RWPE2 (cell line): ENCODE data around the gene RAB11FIP3.

Source experiments
- ATAC-seq: fragments of 200-7000 bp; cut with Tn5 transposase; 3 replicates; pipeline ENCODE4 v1.9.1; 2021; ENCODE audit warnings: low read depth
- DNase-seq: peaks from one replicate; pipeline ENCODE4 v3.0.0-alpha.2; 2020; ENCODE audit warnings: low spot score
- H3K27ac ChIP-seq: fragments of 450-650 bp; 2 replicates; pipeline ENCODE4 v1.5.1; 2017; ENCODE audit warnings: mild to moderate bottlenecking; ENCODE audit not compliant: poor library complexity, severe bottlenecking
- H3K27me3 ChIP-seq: fragments of 250-450 bp; sonication (Bioruptor Pico); 2 replicates; pipeline ENCODE4 v1.5.1; 2021; ENCODE audit warnings: mild to moderate bottlenecking, moderate library complexity; ENCODE audit not compliant: insufficient read depth, poor library complexity, severe bottlenecking
- H3K36me3 ChIP-seq: fragments of 250-450 bp; sonication (Bioruptor Pico); 2 replicates; pipeline ENCODE4 v1.5.1; 2020; ENCODE audit warnings: low read depth, mild to moderate bottlenecking, moderate library complexity
- H3K4me1 ChIP-seq: fragments of 250-450 bp; sonication (Bioruptor Pico); 2 replicates; pipeline ENCODE4 v1.5.1; 2021; ENCODE audit warnings: mild to moderate bottlenecking, moderate library complexity; ENCODE audit not compliant: insufficient read depth, poor library complexity, severe bottlenecking
- H3K4me3 ChIP-seq: fragments of 250-450 bp; sonication (Bioruptor Pico); 2 replicates; pipeline ENCODE4 v1.5.1; 2021; ENCODE audit warnings: mild to moderate bottlenecking, moderate library complexity; ENCODE audit not compliant: severe bottlenecking
- H3K9me3 ChIP-seq: fragments of 250-450 bp; sonication (Bioruptor Pico); 2 replicates; pipeline ENCODE4 v1.5.1; 2021; ENCODE audit warnings: mild to moderate bottlenecking, moderate library complexity; ENCODE audit not compliant: severe bottlenecking
- TF ChIP-seq, protein P1 (sequence below): fragments of 450-650 bp; IDR thresholded peaks from one replicate; pipeline ENCODE4 v1.5.1; 2017; ENCODE audit warnings: mild to moderate bottlenecking, moderate library complexity; ENCODE audit not compliant: poor library complexity, severe bottlenecking

RAB11FIP3 gene

DNA sequence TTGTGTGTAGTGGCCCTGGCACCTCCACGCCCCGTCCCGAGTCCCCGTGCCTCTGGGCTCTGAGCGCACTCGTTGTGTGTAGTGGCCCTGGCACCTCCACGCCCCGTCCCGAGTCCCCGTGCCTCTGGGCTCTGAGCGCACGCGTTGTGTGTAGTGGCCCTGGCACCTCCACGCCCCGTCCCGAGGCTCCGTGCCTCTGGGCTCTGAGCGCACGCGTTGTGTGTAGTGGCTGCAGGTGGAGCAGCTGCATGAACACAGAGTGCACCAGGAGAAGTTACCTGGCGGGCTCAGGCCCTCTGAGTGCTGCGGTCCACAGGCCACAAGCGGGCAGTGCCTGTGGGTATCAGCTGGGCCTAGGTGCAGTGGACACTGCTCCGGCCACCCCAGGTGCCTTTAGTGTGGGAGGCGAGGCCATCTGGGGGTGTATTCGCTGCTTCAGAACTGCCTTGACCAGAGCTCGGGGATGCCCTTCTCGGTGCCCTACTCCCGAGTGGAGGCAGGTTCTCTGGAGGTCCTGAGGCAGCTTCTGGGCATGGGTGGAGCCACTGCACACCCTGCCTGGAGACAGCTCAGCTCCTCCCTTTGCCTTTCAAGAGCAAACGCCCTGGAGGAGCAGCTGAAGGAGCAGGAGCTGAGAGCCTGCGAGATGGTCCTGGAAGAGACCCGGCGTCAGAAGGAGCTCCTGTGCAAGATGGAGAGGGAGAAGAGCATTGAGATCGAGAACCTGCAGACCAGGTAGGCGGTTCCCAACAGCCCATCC, 84.8 kb downstream of the RAB11FIP3 start:
- no peaks in the 10 kb centered on the region for H3K4me1 ChIP-seq
- no peaks in the 10 kb centered on the region for H3K27me3 ChIP-seq
- no peaks in the 10 kb centered on the region for H3K36me3 ChIP-seq
- ATAC-seq (no peak), DNase-seq (no peak)
- no peak overlapping the region for H3K27ac ChIP-seq
- H3K4me3 ChIP-seq, result no peak overlapping the region
- H3K9me3 ChIP-seq, result no peaks in the 10 kb centered on the region
- TF ChIP-seq, protein P1, sequence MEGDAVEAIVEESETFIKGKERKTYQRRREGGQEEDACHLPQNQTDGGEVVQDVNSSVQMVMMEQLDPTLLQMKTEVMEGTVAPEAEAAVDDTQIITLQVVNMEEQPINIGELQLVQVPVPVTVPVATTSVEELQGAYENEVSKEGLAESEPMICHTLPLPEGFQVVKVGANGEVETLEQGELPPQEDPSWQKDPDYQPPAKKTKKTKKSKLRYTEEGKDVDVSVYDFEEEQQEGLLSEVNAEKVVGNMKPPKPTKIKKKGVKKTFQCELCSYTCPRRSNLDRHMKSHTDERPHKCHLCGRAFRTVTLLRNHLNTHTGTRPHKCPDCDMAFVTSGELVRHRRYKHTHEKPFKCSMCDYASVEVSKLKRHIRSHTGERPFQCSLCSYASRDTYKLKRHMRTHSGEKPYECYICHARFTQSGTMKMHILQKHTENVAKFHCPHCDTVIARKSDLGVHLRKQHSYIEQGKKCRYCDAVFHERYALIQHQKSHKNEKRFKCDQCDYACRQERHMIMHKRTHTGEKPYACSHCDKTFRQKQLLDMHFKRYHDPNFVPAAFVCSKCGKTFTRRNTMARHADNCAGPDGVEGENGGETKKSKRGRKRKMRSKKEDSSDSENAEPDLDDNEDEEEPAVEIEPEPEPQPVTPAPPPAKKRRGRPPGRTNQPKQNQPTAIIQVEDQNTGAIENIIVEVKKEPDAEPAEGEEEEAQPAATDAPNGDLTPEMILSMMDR, result no peak

DNA sequence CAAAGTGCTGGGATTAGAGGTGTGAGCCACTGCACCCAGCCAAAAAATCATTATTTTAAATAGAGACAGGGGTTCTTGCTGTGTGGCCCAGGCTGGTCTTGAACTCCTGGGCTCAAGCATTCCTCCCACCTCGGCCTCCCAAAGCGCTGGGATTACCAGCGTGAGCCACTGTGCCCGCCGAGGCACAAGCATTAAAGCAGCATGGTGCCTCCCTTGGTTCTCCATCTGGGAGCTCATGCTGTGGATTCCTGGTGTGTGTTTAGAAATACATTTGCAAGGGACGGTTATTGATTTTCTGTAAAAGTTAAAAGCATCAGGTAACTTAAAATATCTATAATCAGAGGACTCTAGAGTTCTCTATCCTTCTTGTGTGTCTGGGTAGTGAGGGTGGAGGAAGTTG, 87.4 kb downstream of the RAB11FIP3 start:
- no peak for ATAC-seq
- no peak for DNase-seq
- Histone ChIP-seq H3K9me3 (no peaks in the 10 kb centered on the region), H3K27me3 (no peaks in the 10 kb centered on the region), H3K4me3 (no peak overlapping the region), H3K27ac (no peak overlapping the region), H3K4me1 (no peaks in the 10 kb centered on the region), H3K36me3 (peaks cover 9% of the 10 kb centered on the region)
- TF ChIP-seq, protein P1, result no peak

DNA sequence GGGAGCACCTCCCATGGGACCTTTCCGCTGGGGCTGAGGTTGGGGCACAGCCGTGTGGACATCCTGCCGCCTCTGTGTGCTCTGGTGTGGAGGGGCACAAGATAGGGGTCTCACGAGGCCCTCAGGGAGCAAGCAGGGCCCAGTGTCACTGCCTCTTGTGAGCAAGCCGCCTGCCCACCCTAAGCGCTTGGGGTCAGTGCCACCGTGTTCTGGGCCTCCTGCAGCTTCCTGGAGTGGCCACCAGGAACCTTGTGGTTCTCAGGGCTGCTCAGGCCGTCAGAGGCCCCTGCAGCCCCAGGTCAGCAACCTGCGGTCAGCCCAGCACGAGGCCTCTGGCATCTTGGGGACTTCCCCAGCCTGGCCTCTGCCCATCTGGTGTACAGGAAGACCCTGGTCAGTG, 88.5 kb downstream of the RAB11FIP3 start:
- peaks cover 9% of the 10 kb centered on the region for H3K36me3 ChIP-seq
- TF ChIP-seq, protein P1, result no peak

DNA sequence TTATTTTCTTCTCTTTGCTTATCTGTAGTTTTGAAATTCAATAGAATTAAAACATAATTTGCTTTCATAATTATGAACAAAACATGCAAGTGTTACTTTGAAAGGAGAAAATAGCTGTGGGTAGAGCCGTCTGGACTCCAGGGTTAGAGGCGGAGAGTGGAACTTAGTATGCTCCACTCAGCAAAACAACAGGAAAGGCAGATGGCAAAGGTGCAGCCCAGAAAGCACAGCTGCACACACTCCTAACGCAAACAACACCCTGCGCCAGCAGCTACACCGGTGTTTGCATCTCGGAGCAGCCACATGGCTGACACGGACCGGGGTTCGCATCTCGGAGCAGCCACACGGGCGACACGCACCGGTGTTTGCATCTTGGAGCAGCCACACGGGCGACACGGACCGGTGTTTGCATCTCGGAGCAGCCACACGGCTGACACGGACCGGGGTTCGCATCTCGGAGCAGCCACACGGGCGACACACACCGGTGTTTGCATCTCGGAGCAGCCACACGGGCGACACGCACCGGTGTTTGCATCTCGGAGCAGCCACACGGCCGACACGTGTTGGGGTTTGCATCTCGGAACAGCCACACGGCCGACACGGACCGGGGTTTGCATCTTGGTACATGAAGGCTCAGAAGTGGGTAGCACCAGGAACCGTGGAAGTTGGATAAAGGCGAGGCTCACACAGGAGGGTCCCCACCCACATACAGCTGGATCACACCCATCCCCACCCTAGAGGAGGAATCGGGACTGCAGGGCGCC, 89.9 kb downstream of the RAB11FIP3 start:
- Histone ChIP-seq H3K27ac (no peak overlapping the region), H3K4me1 (no peaks in the 10 kb centered on the region), H3K27me3 (no peaks in the 10 kb centered on the region), H3K36me3 (peaks cover 14% of the 10 kb centered on the region), H3K4me3 (no peak overlapping the region), H3K9me3 (no peaks in the 10 kb centered on the region)
- ATAC-seq (no peak), DNase-seq (no peak)
- TF ChIP-seq, protein P1, result no peak

More for the DNA sequence above, 88.5 kb downstream of the RAB11FIP3 start:
- no peaks in the 10 kb centered on the region for H3K4me1 ChIP-seq
- H3K4me3 ChIP-seq, result no peak overlapping the region
- no peaks in the 10 kb centered on the region for H3K9me3 ChIP-seq
- H3K27ac ChIP-seq, result no peak overlapping the region
- ATAC-seq, result no peak
- no peaks in the 10 kb centered on the region for H3K27me3 ChIP-seq
- peak; percentile 46 for DNase-seq

DNA sequence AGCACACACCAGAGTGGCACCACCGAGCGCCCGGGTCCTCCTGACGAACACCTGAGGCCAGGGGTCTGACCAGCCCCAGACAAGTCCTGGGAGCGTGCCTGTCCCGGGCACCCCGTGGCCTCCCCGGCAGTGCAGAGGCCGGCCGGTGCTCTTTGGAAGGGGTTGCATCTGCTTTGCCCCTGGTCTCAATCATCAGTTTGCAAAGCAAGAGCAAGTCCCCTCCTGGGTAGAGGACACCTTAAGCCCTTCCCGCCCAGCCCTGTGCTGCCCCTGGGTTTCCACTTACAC, 90.4 kb downstream of the RAB11FIP3 start:
- Histone ChIP-seq H3K27ac (no peak overlapping the region), H3K36me3 (peaks cover 16% of the 10 kb centered on the region), H3K4me1 (no peaks in the 10 kb centered on the region), H3K4me3 (no peak overlapping the region), H3K9me3 (no peaks in the 10 kb centered on the region), H3K27me3 (no peaks in the 10 kb centered on the region)
- TF ChIP-seq, protein P1, result no peak
- no peak for DNase-seq
- ATAC-seq, result no peak
